Measurements from ENCODE around the gene NINJ2. TPM values are rescaled to one million over a fixed set of nuclear protein-coding genes. Genes with fewer than 3 reads are reported as not detected.

The NINJ2 gene
- total and polyA plus RNA-seq, 2 experiments from 2014 or later = 4.9 to 5.2 TPM

GRCh38 chr12:583251-583869 is 79.9 kb downstream of the NINJ2 start:
- H3K4me2 ChIP-seq (ENCODE audit: unreplicated experiment) = no peak overlapping the region
- no peaks in the 10 kb centered on the region for H3F3A ChIP-seq (ENCODE audit: insufficient read depth)
- no peaks in the 10 kb centered on the region for H3K4me1 ChIP-seq (ENCODE audit: insufficient read depth)
- in situ Hi-C loops (cut with MboI) = no loop called here
- DNase-seq = no peak
- no peaks in the 10 kb centered on the region for H3K36me3 ChIP-seq (ENCODE audit: low read depth)
- no peaks in the 10 kb centered on the region for H3K27me3 ChIP-seq (replicated peaks; ENCODE audit: insufficient read depth)
- no peak overlapping the region for H3K9ac ChIP-seq
- H2AFZ ChIP-seq = no peak overlapping the region
- no peaks in the 10 kb centered on the region for H3K9me3 ChIP-seq (ENCODE audit: low read depth)
- H3K27ac ChIP-seq = no peak overlapping the region
- no peaks in the 10 kb centered on the region for H4K20me1 ChIP-seq (ENCODE audit: insufficient read depth)
- no peaks in the 10 kb centered on the region for H3K9me2 ChIP-seq (ENCODE audit: insufficient read depth)
- no peaks in the 10 kb centered on the region for H3K79me2 ChIP-seq (ENCODE audit: insufficient read depth)
- no peak for TF ChIP-seq EZH2phosphoT487 (IDR thresholded peaks at IDR 0.05; ENCODE audit: insufficient read depth, low read depth)
- TF ChIP-seq EZH2 (IDR thresholded peaks at IDR 0.05; ENCODE audit: insufficient read depth, poor library complexity, severe bottlenecking) = no peak
- 75 to 81% methylated on average over 13 of the region's 13 CpGs for WGBS, 2 experiments (ENCODE audit: low coverage in 1 of 2, low lambda C conversion rate in 2 of 2, missing lambda C conversion rate in 2 of 2)
- H3K4me3 ChIP-seq = no peak overlapping the region

GRCh38 chr12:581746-582145 is 81.5 kb downstream of the NINJ2 start:
- Histone ChIP-seq H4K20me1 (ENCODE audit: insufficient read depth) (no peaks in the 10 kb centered on the region), H3K4me3 (no peak overlapping the region), H3K36me3 (ENCODE audit: low read depth) (no peaks in the 10 kb centered on the region), H2AFZ (no peak overlapping the region), H3K27ac (no peak overlapping the region), H3F3A (ENCODE audit: insufficient read depth) (no peaks in the 10 kb centered on the region), H3K27me3 (replicated peaks; ENCODE audit: insufficient read depth) (no peaks in the 10 kb centered on the region), H3K4me1 (ENCODE audit: insufficient read depth) (no peaks in the 10 kb centered on the region), H3K79me2 (ENCODE audit: insufficient read depth) (no peaks in the 10 kb centered on the region), H3K9ac (no peak overlapping the region), H3K4me2 (ENCODE audit: unreplicated experiment) (no peak overlapping the region), H3K9me3 (ENCODE audit: low read depth) (no peaks in the 10 kb centered on the region), H3K9me2 (ENCODE audit: insufficient read depth) (no peaks in the 10 kb centered on the region)
- in situ Hi-C loops (cut with MboI) = no loop called here
- TF ChIP-seq EZH2phosphoT487 (IDR thresholded peaks at IDR 0.05; ENCODE audit: insufficient read depth, low read depth) = no peak
- TF ChIP-seq EZH2 (IDR thresholded peaks at IDR 0.05; ENCODE audit: insufficient read depth, poor library complexity, severe bottlenecking) = no peak
- 91% methylated on average over 9 of the region's 9 CpGs for WGBS, 2 experiments (ENCODE audit: low coverage in 1 of 2, low lambda C conversion rate in 2 of 2, missing lambda C conversion rate in 2 of 2)
- DNase-seq = no peak

GRCh38 chr12:581321-581720 is 81.9 kb downstream of the NINJ2 start:
- in situ Hi-C loops (cut with MboI) = no loop called here
- WGBS, 2 experiments (ENCODE audit: low coverage in 1 of 2, low lambda C conversion rate in 2 of 2, missing lambda C conversion rate in 2 of 2) = 72 to 83% methylated on average over 5 of the region's 5 CpGs

GRCh38 chr12:580813-581212 is 82.4 kb downstream of the NINJ2 start:
- Histone ChIP-seq H3K9me3 (ENCODE audit: low read depth) (no peaks in the 10 kb centered on the region), H3K4me3 (no peak overlapping the region), H3F3A (ENCODE audit: insufficient read depth) (no peaks in the 10 kb centered on the region), H3K4me1 (ENCODE audit: insufficient read depth) (peaks cover 2% of the 10 kb centered on the region), H3K9me2 (ENCODE audit: insufficient read depth) (no peaks in the 10 kb centered on the region), H3K36me3 (ENCODE audit: low read depth) (no peaks in the 10 kb centered on the region), H3K27me3 (replicated peaks; ENCODE audit: insufficient read depth) (no peaks in the 10 kb centered on the region), H4K20me1 (ENCODE audit: insufficient read depth) (no peaks in the 10 kb centered on the region), H3K79me2 (ENCODE audit: insufficient read depth) (no peaks in the 10 kb centered on the region), H2AFZ (no peak overlapping the region), H3K4me2 (ENCODE audit: unreplicated experiment) (no peak overlapping the region), H3K27ac (no peak overlapping the region), H3K9ac (no peak overlapping the region)
- WGBS, 2 experiments (ENCODE audit: low coverage in 1 of 2, low lambda C conversion rate in 2 of 2, missing lambda C conversion rate in 2 of 2) = 90 to 95% methylated on average over 4 of the region's 4 CpGs
- in situ Hi-C loops (cut with MboI) = no loop called here
- no peak for DNase-seq
- TF ChIP-seq EZH2 (IDR thresholded peaks at IDR 0.05; ENCODE audit: insufficient read depth, poor library complexity, severe bottlenecking) (no peak), EZH2phosphoT487 (IDR thresholded peaks at IDR 0.05; ENCODE audit: insufficient read depth, low read depth) (no peak)

More at GRCh38 chr12:581321-581720, 81.9 kb downstream of the NINJ2 start:
- Histone ChIP-seq H3K27me3 (replicated peaks; ENCODE audit: insufficient read depth) (no peaks in the 10 kb centered on the region), H3K4me3 (no peak overlapping the region), H3K9ac (no peak overlapping the region), H3K79me2 (ENCODE audit: insufficient read depth) (no peaks in the 10 kb centered on the region), H3K4me1 (ENCODE audit: insufficient read depth) (no peaks in the 10 kb centered on the region), H3K27ac (no peak overlapping the region), H3K9me2 (ENCODE audit: insufficient read depth) (no peaks in the 10 kb centered on the region), H3F3A (ENCODE audit: insufficient read depth) (no peaks in the 10 kb centered on the region), H3K9me3 (ENCODE audit: low read depth) (no peaks in the 10 kb centered on the region), H2AFZ (no peak overlapping the region), H4K20me1 (ENCODE audit: insufficient read depth) (no peaks in the 10 kb centered on the region), H3K4me2 (ENCODE audit: unreplicated experiment) (no peak overlapping the region), H3K36me3 (ENCODE audit: low read depth) (no peaks in the 10 kb centered on the region)
- DNase-seq = no peak
- TF ChIP-seq EZH2 (IDR thresholded peaks at IDR 0.05; ENCODE audit: insufficient read depth, poor library complexity, severe bottlenecking) (no peak), EZH2phosphoT487 (IDR thresholded peaks at IDR 0.05; ENCODE audit: insufficient read depth, low read depth) (no peak)

Data from GM23248 (cell line).